ENCODE results near the gene SEMA4C. TPM values are rescaled to one million over a fixed set of nuclear protein-coding genes. Genes with fewer than 3 reads are reported as not detected.

Gene SEMA4C
- polyA plus RNA-seq, 2 of the 4 experiments (the other 2 are of a cell fraction), result 11.0 to 14.4 TPM

DNA sequence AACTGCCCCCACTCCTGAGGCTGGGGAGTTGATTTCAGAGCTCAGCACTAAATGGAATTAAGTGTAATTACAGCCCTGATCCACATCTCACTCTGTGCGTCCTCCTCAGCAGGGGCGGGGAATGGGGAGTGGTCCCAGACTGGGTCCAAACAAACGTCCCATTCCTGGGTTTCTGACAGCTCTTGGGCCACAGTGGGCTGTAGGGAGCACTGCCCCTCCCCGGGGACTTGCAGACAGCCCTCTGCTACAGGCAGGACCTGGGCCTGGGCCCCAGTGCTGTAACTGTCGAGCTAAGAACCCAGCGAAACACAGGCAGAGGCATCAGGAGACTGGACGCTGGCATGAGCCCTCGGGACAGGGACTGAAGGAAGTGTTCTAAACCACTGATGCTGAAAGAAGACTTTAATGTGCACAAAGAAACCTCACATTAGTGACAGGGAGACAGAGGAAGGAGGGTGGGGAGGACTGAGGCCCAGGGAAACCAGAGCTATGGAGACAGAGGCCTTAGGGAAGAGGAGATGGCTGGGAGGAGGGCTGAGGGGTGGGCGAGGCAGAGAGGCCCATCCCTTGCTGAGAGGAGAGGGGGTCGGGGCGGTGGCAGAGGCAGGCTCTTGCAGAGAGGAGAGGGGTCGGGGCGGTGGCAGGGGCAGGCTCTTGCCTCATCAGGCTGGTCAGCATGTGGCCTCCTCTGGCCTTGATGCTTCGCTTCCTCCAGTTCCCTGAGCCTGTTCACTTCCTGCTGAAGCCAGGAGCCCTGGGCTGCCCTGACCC, 5.8 kb upstream of the SEMA4C start:
- no peak overlapping the region for H3K4me3 ChIP-seq
- ATAC-seq (peak; percentile 15 to 24; a peak in 2 of 6 replicates), FAIRE-seq (no peak), DNase-seq (ENCODE audit: low read depth in 1 of 2, low spot score in 1 of 2) (no peak)
- WGBS (ENCODE audit: missing lambda C conversion rate), result 73% methylated on average over 14 of the region's 14 CpGs
- H3K9me3 ChIP-seq, result no peaks in the 10 kb centered on the region
- no peak overlapping the region for H3K4me2 ChIP-seq
- H3K4me1 ChIP-seq, result peaks cover 2% of the 10 kb centered on the region; the same call in 2 of the 3 replicates
- TF ChIP-seq JUNB (IDR thresholded peaks at IDR 0.05) (no peak), CEBPB (IDR thresholded peaks at IDR 0.05) (no peak), ZNF302 (CRISPR knock-in tag; IDR thresholded peaks at IDR 0.05) (no peak), ZSCAN20 (CRISPR knock-in tag; IDR thresholded peaks at IDR 0.05) (no peak), TP53 (CRISPR knock-in tag; IDR thresholded peaks at IDR 0.05) (no peak), MAFK (IDR thresholded peaks at IDR 0.05; ENCODE audit: partially characterized antibody) (no peak), HOXB5 (CRISPR knock-in tag; IDR thresholded peaks at IDR 0.05) (no peak), SREBF2 (IDR thresholded peaks at IDR 0.05) (no peak), CBX8 (IDR thresholded peaks at IDR 0.05) (no peak), HOXA7 (CRISPR knock-in tag; IDR thresholded peaks at IDR 0.05) (no peak), RFX5 (IDR thresholded peaks at IDR 0.05) (no peak), EP300 (IDR thresholded peaks at IDR 0.05) (no peak), RCOR1 (IDR thresholded peaks at IDR 0.05; ENCODE audit: low read depth, low read length) (no peak)
- TF ChIP-seq, protein P1, sequence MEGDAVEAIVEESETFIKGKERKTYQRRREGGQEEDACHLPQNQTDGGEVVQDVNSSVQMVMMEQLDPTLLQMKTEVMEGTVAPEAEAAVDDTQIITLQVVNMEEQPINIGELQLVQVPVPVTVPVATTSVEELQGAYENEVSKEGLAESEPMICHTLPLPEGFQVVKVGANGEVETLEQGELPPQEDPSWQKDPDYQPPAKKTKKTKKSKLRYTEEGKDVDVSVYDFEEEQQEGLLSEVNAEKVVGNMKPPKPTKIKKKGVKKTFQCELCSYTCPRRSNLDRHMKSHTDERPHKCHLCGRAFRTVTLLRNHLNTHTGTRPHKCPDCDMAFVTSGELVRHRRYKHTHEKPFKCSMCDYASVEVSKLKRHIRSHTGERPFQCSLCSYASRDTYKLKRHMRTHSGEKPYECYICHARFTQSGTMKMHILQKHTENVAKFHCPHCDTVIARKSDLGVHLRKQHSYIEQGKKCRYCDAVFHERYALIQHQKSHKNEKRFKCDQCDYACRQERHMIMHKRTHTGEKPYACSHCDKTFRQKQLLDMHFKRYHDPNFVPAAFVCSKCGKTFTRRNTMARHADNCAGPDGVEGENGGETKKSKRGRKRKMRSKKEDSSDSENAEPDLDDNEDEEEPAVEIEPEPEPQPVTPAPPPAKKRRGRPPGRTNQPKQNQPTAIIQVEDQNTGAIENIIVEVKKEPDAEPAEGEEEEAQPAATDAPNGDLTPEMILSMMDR (IDR thresholded peaks at IDR 0.05), result no peak
- TF ChIP-seq, protein P2, sequence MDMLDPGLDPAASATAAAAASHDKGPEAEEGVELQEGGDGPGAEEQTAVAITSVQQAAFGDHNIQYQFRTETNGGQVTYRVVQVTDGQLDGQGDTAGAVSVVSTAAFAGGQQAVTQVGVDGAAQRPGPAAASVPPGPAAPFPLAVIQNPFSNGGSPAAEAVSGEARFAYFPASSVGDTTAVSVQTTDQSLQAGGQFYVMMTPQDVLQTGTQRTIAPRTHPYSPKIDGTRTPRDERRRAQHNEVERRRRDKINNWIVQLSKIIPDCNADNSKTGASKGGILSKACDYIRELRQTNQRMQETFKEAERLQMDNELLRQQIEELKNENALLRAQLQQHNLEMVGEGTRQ (IDR thresholded peaks at IDR 0.05), result no peak
- TF ChIP-seq, protein P3, sequence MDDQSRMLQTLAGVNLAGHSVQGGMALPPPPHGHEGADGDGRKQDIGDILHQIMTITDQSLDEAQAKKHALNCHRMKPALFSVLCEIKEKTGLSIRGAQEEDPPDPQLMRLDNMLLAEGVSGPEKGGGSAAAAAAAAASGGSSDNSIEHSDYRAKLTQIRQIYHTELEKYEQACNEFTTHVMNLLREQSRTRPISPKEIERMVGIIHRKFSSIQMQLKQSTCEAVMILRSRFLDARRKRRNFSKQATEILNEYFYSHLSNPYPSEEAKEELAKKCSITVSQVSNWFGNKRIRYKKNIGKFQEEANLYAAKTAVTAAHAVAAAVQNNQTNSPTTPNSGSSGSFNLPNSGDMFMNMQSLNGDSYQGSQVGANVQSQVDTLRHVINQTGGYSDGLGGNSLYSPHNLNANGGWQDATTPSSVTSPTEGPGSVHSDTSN (IDR thresholded peaks at IDR 0.05), result no peak
- TF ChIP-seq, protein P4, sequence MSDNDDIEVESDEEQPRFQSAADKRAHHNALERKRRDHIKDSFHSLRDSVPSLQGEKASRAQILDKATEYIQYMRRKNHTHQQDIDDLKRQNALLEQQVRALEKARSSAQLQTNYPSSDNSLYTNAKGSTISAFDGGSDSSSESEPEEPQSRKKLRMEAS (IDR thresholded peaks at IDR 0.05), result no peak
- TF ChIP-seq, protein P5, sequence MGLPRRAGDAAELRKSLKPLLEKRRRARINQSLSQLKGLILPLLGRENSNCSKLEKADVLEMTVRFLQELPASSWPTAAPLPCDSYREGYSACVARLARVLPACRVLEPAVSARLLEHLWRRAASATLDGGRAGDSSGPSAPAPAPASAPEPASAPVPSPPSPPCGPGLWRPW (IDR thresholded peaks at IDR 0.05), result no peak
- TF ChIP-seq, protein P6, sequence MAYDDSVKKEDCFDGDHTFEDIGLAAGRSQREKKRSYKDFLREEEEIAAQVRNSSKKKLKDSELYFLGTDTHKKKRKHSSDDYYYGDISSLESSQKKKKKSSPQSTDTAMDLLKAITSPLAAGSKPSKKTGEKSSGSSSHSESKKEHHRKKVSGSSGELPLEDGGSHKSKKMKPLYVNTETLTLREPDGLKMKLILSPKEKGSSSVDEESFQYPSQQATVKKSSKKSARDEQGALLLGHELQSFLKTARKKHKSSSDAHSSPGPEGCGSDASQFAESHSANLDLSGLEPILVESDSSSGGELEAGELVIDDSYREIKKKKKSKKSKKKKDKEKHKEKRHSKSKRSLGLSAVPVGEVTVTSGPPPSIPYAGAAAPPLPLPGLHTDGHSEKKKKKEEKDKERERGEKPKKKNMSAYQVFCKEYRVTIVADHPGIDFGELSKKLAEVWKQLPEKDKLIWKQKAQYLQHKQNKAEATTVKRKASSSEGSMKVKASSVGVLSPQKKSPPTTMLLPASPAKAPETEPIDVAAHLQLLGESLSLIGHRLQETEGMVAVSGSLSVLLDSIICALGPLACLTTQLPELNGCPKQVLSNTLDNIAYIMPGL (CRISPR knock-in tag; IDR thresholded peaks at IDR 0.05; ENCODE audit: borderline replicate concordance), result no peak
- CTCF ChIA-PET, result interaction anchor here (1.3 to 2.7 kb wide), 3 partner anchors 18 to 75 kb away, joined by 3 to 16 read pairs (median 7); partner anchors contain the start of genes ANKRD39 and CNNM3
- H3K27ac ChIP-seq, result no peak overlapping the region
- POLR2A ChIA-PET, result interaction anchor here (1.4 kb wide), 1 partner anchor 17 kb away, joined by 4 read pairs; no protein-coding TSS in a partner anchor

DNA sequence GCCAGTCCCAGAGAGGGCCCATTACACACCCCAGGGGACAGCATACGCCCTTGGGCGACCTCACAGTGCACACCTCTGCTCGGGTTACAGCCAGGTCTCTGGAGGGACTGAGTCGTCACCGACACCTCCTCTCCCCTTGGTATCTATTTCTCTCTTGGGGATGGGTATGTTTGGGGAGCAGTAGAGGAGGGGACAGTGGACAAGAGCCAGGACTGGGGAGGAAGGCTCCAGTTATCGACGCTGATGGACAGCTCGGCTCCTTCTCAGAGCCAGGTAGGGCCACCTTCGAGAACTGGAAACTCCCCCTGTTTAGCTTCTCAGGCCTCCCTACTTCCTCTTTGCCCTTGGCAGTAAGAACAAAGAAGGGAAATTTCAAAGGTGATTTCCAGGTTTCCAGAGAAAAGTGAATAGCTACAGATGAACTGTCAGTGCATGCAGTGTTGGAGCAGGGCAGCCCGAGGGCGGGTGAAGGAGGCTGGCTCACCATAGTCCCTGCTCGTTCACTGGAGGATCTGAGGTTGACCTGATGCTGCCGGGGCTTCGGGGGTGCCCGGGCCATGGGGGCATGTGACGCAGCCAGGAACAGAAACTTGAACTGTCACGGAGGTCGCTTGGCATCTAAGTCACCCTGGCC, 4.4 kb upstream of the SEMA4C start:
- POLR2A ChIA-PET, result interaction anchor here (1.4 kb wide), 1 partner anchor 16 kb away, joined by 4 read pairs; no protein-coding TSS in a partner anchor

More for the DNA sequence above, 4.4 kb upstream of the SEMA4C start:
- 57% methylated on average over 17 of the region's 18 CpGs for WGBS (ENCODE audit: missing lambda C conversion rate)
- H3K4me3 ChIP-seq, result no peak overlapping the region
- peaks cover 7% of the 10 kb centered on the region for H3K4me1 ChIP-seq
- ATAC-seq (no peak), FAIRE-seq (no peak), DNase-seq (ENCODE audit: low read depth in 1 of 2, low spot score in 1 of 2) (no peak)
- no peak overlapping the region for H3K27ac ChIP-seq
- no peak for TF ChIP-seq TFCP2L1 (CRISPR knock-in tag; IDR thresholded peaks at IDR 0.05)
- TF ChIP-seq, protein P6 (CRISPR knock-in tag; IDR thresholded peaks at IDR 0.05; ENCODE audit: borderline replicate concordance), result no peak
- CTCF ChIA-PET, result interaction anchor here (0.7 to 2.7 kb wide), 6 partner anchors 8 to 76 kb away, joined by 3 to 16 read pairs (median 4); partner anchors contain the start of gene ANKRD39
- H3K4me2 ChIP-seq, result no peak overlapping the region
- H3K9me3 ChIP-seq, result no peaks in the 10 kb centered on the region
